ENCODE measurements around the gene FKBP1B.
"Not testable (repeated sequence)": the region's sequence is repeated elsewhere in the genome, so short reads cannot be mapped to it uniquely, and the experiment has no call there.

FKBP1B gene

DNA sequence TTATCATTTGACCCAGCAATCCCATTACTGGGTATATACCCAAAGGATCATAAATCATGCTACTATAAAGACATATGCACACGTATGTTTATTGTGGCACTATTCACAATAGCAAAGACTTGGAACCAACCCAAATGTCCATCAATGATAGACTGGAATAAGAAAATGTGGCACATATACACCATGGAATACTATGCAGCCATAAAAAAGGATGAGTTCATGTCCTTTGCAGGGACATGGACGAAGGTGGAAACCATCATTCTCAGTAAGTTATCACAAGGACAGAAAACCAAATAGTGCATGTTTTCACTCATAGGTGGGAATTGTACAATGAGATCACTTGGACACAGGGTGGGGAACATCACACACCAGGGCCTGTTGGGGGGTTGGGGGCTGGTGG is 51.2 kb downstream of the FKBP1B start:
- not testable (repeated sequence) for DNase-seq (ENCODE audit: low read depth, low spot score)

DNA sequence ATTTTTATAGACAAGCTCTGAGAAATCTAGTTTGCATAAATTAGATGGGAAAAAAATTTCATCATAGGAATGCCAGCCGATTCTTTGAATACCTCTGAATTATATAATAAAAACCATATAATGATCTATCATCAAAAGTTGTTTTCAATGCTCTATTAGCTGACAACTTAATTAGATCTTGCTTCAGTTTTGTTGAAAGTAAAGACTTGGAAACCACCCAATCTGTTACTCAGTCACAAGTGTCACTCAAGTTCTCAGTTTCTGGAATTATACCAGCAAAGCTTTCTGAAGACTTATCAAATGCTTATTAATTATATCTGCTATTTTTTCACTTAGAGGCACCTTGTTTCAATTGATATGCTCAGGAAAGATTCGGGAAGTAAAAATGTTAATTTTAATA is 52.5 kb downstream of the FKBP1B start:
- DNase-seq (ENCODE audit: low read depth, low spot score) = no peak

DNA sequence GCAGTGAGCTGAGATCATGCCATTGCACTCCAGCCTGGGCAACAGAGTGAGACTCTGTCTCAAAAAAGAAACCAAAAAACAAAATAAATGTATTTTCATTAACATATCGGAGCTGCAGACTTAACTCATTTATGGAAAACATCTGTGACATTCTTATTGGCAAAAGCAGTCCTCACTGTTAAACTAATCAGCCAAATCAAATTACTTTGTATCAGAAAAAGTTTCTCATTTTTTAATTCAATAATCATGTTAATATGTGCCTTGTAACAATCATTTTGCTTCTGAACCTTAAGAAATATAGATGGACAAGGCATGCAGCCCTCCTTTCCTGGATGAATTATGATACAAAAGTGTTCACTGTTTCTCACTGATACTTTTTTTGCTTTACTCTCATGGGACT is 53.1 kb downstream of the FKBP1B start:
- no peak for DNase-seq (ENCODE audit: low read depth, low spot score)

DNA sequence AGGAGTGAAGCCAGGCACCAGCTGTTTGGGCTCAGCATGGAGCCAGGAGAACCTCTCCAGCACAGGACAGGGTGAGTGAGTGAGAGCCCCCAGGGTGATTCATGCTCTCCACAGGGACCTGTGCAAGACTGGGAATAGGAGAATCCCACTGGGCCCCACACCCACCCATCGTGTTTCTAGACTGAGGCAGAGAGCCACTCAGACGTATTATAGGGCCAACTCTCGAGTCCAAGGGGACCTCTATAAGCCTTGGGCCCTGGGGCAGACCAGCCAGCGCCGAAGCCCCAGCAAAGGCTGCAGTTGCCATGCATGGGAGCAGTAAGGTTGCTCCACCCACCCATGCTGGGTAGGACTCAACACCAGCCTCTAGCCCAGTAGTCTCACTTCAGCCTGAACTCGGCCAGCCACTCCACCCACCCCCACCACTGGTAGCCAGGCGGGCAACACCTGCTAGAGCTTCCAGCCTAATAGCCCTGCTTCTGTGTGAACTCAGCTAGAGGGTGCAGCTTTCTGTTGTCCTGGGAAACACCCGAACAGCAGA is 54.6 kb downstream of the FKBP1B start:
- DNase-seq (ENCODE audit: low read depth, low spot score) = no peak

DNA sequence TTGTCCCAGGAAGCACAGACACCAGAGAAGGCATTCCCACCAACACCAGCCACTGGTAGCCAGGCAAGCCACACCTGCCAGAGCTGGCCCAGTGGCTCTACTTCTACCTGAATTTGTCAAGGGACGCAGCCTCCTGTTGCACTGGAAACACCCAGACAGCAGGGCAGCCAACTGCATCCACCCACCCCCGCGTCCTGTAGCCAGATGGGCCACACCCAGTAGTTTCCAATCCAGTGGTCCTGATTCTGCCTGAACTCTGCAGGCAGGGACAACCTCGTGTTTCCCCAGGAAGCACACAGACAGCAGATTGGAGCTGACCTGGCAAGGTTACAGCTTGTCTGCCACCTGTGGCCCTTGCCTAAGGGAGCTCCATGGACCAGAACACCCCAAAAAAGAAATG is 55.4 kb downstream of the FKBP1B start:
- DNase-seq (ENCODE audit: low read depth, low spot score) = no peak

DNA sequence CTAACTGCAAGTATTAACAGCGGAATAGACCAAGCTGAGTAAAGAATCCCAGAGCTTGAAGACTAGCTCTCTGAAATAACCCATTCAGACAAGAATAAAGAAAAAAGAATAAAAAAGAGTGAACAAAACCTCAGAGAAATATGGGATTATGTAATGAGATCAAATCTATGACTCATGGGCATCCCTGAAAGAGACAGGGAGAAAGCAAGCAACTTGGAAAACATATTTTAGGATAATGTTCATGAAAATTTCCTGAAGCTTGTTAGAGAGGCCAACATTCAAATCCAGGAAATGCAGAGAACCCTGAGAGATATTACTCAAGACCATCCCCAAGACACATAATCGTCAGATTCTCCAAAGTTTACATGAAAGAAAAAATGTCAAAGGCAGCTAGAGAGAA is 56.3 kb downstream of the FKBP1B start:
- DNase-seq (ENCODE audit: low read depth, low spot score) = no peak

DNA sequence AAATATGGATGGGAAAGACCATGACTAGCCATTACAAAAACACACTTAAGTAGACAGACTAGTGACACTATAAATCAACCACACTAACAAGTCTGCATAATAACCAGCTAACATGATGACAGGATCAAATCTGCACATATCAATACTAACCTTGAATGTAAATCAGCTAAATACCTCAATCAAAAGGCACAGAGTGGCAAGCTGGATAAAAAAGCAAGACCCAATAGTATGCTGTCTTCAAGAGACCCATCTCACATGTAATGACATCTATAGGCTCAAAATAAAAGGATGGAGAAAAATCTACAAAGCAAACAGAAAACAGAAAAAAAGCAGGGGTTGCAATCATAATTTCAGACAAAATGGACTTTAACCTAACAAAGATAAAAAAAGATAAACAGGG is 57.2 kb downstream of the FKBP1B start:
- no peak for DNase-seq (ENCODE audit: low read depth, low spot score)

DNA sequence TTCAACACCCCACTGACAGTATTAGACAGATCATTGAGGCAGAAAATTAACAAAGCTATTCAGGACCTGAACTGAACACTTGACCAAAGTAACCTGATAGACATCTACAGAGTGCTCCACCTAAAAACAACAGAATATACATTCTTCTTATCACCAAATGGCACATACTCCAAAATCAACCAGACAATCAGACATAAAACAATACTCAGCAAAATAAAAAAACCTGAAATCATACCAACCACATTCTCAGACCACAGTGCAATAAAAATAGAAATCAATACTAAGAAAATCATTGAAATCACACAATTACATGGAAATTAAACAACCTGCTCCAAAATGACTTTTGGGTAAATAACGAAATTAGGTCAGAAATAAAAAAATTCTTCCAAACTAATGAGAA is 57.8 kb downstream of the FKBP1B start:
- no peak for DNase-seq (ENCODE audit: low read depth, low spot score)

DNA sequence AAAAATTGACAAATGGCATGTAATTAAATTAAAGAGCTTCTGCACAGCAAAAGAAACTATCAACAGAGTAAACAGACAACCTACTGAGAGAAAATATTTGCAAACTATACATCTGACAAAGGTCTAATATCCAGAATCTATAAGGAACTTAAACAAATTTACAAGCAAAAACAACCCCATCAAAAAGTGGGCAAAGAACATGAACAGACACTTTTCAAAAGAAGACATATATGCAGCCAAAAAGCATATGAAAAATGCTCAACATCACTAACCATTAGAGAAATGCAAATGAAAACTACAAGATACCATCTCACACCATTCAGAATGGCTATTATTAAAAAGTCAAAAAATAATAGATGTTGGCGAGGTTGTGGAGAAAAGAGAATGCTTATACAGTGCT is 59.9 kb downstream of the FKBP1B start:
- DNase-seq (ENCODE audit: low read depth, low spot score) = not testable (repeated sequence)

DNA sequence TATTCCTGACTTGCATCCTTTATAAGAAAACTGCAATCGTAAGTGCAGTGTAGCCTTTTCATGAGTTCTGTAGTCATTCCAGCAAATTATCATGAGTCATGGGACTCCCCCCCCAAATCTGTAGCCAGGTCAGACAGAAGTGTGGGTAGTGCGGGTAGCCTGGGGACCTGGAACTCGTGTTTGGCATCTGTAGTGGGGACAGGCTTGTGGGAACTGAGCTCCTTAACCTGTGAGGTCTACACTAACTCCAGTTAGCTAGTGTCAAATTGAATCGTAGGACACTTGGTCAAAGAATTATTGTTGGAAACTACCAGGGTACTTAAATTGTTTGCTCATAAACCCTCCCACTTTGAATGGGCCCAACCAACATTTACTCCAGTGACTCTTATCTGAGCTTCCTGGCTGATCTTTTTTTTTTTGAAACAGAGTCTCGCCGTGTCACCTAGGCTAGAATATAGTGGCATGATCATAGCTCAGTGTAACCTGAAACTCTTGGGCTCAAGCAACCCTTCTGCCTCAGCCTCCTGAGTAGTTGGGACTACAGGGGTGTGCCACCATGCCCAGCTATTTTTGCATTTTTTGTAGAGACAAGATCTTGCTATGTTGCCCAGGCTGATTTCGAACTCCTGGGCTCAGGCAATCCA is 61.2 kb downstream of the FKBP1B start:
- no peak for DNase-seq (ENCODE audit: low read depth, low spot score)

DNA sequence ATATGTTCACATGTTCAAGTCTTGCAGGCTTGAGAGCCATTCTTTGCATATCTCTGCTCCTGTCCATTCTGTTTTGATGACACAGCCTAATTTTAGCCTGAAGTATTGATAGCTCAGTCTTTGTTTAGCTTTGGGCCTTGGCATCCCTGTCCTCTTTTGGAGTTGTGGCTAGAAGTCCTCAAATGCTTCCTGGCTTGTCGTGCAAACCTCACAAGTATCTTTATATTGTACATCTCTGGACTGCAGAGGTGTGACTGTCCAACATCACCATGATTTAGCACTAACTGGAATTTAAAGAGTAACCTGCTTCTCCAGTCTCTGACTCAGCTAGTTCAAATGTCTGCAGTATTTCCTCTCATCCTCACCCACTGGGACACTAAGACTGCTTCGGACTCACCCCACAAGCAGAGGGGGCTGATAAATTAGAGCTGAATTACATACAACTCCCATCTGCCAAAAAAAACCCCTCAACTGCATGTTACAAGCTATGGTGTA is 61.9 kb downstream of the FKBP1B start:
- DNase-seq (ENCODE audit: low read depth, low spot score) = no peak

All from brain pericyte (primary cell).